HG02588 (cell line): Measurements from ENCODE around the gene CNTN5.

Source experiments
- ATAC-seq: cut with Tn5 transposase; IDR thresholded peaks from one replicate; pipeline ENCODE4 v1.9.1; 2021; ENCODE audit warnings: mild to moderate bottlenecking, moderate library complexity; ENCODE audit not compliant: unreplicated experiment

The CNTN5 gene

GRCh38 chr11:99501655-99502054 lies 480.9 kb downstream of the CNTN5 start:
- ATAC-seq = no peak

- no peak for ATAC-seq
Measured at GRCh38 chr11:99505316-99505715, 484.6 kb downstream of the CNTN5 start.

DNA sequence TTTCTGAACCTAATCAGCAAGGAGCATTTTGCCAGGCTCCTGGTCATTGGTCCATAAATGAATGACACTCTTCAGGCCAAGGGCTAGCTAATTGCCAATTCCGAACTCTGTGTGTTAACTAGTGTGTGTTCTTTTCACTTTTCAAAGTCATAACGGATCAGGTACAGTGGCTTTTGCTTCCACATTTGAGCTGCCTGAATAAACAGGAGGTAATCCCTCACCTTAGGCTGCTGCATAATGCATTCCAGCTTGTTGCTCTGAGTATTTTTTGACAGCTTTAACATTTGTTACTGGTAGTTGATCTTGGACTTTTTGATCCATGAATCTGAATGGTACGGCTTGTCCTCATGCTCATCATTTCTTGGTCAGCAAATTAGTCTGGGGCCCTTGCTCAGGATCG lies 485.1 kb downstream of the CNTN5 start:
- ATAC-seq = no peak

DNA sequence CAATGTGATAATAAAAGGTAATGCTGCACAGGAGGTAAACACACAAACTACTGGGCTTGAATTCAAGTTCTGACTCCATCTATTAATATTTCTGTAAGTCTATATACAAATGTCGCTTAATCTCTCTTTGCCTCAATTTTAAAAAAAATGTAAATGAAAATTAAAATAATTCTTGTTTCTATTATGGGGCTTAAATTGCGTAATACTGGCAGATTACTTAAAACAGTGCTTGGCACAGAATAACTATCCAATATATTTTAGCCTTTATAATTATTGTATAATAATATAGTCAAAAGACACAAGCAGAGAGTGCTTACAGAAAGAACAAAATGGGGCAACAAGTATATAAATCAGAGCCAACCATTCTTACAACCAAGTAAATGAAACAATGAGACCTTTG lies 489.1 kb downstream of the CNTN5 start:
- ATAC-seq = no peak

- no peak for ATAC-seq
Measured at GRCh38 chr11:99513368-99513767, 492.6 kb downstream of the CNTN5 start.

GRCh38 chr11:99519095-99519494 lies 498.3 kb downstream of the CNTN5 start:
- no peak for ATAC-seq

- ATAC-seq = no peak
Measured at GRCh38 chr11:99522467-99523173, 501.9 kb downstream of the CNTN5 start.

DNA sequence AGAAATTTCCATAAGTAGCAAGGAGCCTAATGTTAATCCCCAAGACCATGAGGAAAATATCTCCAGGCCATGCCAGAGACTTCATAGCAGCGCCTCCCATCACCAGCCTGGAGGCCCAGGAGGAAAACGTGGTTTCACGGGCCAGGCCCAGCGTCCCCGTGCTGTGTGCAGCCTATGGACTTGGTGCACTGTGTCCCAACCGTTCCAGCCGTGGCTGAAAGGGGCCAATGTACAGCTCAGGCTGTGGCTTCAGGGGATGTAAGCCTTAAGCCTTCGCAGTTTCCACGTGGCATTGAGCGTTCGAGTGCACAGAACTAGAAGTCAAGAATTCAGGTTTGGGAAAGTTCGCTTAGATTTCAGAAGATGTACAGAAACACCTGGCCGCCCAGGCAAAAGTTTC lies 510.7 kb downstream of the CNTN5 start:
- ATAC-seq = no peak

DNA sequence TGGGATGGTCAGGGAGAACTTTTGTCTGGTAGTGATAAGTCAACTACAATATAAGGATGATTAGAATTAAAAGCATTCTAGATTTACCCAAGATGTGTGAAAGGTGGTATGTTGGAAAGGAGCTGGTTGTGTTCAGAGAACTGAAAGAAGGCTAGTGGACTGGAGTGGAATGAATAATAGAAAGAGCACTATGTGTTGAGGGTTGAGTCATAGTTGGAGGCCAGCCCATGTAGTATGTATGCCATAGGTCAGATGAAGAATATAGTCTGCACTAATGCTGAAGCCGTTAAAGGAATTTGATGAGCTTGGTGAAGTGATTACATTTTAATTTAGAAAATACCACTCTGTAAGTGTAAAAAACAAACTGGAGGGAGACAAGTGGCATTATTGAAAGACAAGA lies 514.1 kb downstream of the CNTN5 start:
- peak; percentile 79 for ATAC-seq

DNA sequence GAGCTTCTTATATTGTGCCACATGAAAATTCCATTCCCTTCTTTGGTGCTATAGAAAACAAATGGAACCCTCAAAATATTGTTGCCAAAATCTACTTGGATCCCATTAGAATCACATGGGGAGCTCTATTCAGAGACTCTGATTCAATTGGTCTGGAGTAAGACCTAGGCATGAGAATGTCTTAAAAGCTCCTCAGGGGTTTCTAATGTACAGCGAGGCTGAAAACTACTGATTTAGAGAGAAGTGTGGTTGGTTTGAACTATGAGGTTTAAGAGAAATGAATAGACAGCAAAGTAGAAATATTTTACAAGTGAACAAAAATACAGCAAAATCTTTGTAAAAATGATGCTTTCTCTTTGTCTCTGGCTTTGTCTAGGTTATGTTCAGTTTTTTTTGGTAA lies 514.7 kb downstream of the CNTN5 start:
- peak; percentile 72 for ATAC-seq

- ATAC-seq = peak; percentile 60
Measured at GRCh38 chr11:99535819-99536218, 515.1 kb downstream of the CNTN5 start.

- ATAC-seq = no peak
Measured at GRCh38 chr11:99537681-99538080, 516.9 kb downstream of the CNTN5 start.

DNA sequence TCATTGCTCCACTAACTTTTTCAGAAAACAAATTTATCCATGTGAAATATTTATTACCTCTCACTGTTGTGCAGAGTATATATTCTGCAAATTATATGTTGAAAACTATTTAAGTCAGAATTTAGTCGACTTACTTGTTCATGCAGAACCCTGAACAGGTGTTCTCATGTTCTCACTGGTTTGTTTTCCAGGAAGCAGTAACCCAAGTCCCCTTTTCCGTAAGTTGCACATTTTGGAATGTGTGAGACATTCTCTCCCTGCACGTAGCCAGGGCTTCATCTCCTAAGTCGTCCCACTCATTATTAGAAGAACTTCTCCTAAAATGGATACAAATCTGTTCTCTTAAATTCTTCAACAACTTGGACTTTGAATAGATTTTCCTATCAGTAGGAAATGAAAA lies 524.9 kb downstream of the CNTN5 start:
- ATAC-seq = no peak

- ATAC-seq = no peak
Measured at GRCh38 chr11:99548264-99548663, 527.5 kb downstream of the CNTN5 start.

GRCh38 chr11:99554232-99554903 lies 533.6 kb downstream of the CNTN5 start:
- ATAC-seq = no peak

GRCh38 chr11:99555486-99555885 lies 534.7 kb downstream of the CNTN5 start:
- no peak for ATAC-seq

GRCh38 chr11:99565333-99565732 lies 544.6 kb downstream of the CNTN5 start:
- ATAC-seq = peak; percentile 68

DNA sequence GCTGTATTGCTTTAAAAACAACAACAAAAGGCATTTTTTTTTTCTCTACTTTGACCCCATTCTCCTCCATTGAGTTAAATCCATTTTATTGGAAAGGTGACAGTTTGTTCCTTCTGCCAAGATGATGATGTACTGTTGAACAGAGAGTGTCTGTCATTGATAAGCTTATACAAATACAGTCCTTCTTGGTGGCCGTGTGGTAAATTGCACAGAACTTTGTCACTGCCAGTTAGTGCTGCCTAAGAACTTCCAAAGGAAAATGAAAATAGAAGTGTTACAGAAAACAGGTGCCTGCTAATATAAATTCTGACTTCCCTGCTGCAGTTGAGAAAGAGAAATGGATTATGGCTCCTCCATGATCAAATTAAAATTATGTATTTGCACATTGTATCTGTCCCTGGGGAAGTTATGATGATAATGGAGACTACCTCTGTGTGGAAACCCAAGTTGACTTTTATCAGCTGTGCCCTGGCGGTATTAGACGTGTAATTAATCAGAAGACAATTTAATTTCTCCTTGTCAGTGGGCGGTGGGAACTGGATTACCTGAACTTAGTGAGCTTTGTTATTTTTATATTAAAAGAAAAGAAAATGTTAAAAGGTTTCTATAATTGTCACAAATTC lies 546.7 kb downstream of the CNTN5 start:
- no peak for ATAC-seq

- no peak for ATAC-seq
Measured at GRCh38 chr11:99568808-99569207, 548.1 kb downstream of the CNTN5 start.

GRCh38 chr11:99571094-99571493 lies 550.3 kb downstream of the CNTN5 start:
- peak; percentile 78 for ATAC-seq

GRCh38 chr11:99584830-99585229 lies 564.1 kb downstream of the CNTN5 start:
- ATAC-seq = no peak

GRCh38 chr11:99585606-99586005 lies 564.9 kb downstream of the CNTN5 start:
- no peak for ATAC-seq
